DMS114 treated with DMSO at 0.1 percent for 48 hours (cell line): ENCODE measurements around the gene MELK.
"Not testable (repeated sequence)": the region's sequence is repeated elsewhere in the genome, so short reads cannot be mapped to it uniquely, and the experiment has no call there.

Source experiments
- DNase-seq: peaks from one replicate; lab custom pipeline; 2025; ENCODE audit not compliant: unreplicated experiment; lab: John Stamatoyannopoulos, UW

Gene MELK

DNA sequence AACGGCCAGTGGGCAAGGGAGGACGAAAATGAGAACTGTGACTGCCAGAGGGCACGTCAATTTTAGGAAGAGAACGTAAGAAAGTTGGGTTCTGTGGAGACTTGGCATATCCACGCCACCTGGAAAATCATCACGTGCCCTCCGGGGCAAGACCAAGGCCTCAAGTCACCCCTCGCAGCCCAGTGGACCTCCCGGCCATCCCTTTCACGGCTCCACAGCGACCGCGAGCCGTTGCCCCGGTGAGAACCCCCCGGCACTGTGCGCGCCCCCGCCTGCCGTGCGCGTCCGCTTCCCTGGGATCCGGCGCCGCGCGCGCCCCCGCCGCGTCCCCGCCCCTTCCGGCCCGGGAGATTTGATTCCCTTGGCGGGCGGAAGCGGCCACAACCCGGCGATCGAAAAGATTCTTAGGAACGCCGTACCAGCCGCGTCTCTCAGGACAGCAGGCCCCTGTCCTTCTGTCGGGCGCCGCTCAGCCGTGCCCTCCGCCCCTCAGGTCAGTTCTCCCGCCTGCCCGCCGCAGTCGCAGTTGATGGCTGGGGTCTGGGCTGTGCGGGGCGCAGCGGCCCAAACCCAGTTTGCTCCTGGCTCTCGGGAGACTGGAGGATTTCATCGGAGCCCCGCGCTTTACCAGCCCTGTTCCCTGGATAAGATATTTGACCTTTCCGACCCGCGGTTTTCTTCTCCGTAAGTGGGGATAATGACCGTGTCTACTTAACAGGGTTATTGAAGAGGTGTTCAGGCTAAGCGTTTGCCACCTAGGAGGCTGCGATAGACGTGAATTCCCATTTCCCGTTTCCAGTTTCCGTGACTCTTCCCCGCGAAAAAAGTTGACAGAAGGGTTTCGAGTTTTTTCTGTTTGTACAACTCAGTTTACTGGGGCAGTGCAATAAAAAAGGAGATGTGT lies at the start of gene MELK:
Gene MELK (plus strand): TSS at position 381 of the 904 bp plus-strand sequence. CDS start 8,787 bp downstream, outside the sequence.
- DNase-seq, result peak; percentile 56

DNA sequence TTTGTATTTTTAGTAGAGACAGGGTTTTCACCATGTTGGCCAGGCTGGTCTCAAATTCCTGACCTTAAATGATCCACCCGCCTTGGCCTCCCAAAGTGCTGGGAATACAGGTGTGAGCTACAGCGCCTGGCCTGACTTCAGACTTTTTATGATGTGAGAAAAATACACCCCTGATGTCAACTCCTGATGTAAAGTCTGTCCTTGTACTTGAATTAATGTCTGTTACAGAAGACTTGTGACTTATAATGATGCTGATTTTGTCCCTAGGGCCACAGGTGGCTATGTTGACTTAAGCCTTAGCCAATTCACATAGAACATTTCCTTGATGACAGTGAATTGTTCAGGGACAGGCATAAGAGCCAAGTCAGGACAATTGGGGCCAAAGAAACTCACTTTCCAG lies 42.5 kb upstream of the MELK start:
- DNase-seq, result no peak

DNA sequence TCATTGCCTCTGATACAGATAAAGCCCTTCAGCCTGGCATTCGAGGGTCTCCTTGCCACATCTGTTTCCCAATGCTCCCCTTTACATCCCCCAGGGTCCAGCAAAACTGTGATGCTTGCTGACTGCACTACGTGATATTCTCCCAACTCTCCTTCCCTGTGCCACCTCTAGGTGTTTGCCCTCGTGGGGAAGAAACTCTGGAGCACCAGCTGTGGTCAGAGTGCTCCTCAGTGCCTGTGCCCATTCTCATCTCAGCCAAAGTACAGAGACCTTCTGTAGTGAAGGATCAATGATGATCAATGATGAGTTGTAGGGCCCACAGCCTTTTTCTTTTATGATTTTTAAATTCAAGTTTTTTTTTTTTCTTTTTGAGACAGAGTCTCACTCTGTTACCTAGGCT lies 40.3 kb upstream of the MELK start:
- no peak for DNase-seq

DNA sequence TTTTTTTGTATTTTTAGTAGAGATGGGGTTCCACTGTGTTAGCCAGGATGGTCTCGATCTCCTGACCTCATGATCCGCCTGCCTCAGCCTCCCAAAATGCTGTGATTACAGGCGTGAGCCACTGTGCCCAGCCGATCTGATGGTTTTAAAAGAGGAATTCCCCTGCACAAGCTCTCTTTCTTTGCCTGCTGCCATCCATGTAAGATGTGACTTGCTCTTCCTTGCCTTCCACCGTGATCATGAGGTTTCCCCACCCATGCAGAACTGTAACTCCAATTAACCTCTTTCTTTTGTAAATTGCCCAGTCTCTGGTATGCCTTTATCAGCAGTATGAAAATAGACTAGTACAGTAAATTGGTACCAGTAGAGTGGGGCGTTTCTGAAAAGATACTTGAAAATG lies 39.0 kb upstream of the MELK start:
- not testable (repeated sequence) for DNase-seq

DNA sequence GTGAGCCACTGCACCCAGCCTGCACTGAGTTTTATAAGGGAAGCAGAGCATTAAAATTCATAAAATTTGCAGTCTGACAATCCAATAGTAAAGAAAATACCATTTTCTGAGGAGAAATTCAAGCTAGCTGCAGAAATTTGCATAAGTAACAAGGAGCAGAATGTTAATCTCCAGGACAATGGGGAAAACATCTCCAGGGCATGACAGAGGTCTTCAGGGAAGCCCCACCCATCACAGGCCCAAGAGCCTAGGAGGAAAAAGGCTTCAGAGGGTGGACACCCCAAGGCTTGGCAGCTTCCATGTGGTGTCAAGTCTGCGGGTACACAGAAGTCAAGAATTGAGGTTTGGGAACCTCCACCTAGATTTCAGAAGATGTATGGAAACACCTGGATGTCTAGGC lies 37.6 kb upstream of the MELK start:
- no peak for DNase-seq

DNA sequence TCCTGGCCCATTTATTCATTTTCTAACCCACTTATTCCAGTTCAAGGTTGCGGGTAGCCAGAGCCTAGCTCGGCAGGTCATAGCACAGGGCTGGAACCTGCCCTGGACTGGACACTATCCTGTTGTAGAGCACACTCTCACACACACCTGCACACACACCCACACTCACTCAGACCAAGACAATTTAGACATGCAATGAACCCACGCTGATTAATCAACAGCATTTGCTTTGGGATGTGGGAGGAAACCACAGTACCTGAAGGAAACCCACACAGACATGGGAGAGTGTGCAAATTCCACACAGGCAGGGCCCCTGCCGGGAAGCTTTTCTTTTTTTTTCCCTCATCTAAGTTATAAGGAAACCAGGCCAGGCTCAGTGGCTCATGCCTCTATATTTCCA lies 34.8 kb upstream of the MELK start:
- DNase-seq, result no peak

DNA sequence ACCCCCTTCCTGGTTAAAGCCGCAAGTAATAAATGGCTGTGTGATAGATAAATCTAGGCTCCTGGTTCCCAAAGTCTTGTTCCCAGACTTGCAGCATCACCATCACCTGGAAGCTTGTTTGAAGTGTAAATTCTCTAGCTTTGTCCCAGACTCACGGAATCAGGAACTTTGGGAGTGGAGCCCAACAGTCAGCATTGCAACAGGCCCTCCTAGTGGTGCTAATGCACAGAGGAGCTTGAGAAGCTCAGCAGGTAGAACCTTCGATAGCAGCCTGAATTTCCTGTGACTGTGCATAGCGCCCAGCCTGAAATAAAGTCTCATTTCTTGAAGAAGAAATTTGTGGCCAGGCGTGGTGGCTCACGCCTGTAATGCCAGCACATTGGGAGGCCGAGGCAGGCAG lies 30.3 kb upstream of the MELK start:
- no peak for DNase-seq

DNA sequence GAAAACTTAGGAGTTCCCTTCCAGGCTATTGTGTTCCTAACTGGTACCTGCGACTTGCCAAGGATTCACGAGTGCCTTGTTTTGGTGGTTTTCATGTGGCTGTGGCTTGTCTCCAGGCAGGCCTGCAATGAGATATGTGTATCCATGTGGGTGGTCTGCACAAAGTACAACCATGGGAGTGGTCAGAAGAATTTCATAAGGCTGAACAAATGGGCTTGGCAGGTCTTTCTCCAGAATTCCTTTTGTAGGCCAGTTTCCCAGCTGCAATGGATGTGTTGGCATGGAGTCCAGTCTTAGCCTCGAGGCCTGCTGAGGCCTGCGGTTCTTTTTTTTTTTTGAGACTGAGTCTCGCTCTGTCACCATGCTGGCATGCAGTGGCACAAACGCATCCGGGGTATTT lies 28.8 kb upstream of the MELK start:
- DNase-seq, result no peak

DNA sequence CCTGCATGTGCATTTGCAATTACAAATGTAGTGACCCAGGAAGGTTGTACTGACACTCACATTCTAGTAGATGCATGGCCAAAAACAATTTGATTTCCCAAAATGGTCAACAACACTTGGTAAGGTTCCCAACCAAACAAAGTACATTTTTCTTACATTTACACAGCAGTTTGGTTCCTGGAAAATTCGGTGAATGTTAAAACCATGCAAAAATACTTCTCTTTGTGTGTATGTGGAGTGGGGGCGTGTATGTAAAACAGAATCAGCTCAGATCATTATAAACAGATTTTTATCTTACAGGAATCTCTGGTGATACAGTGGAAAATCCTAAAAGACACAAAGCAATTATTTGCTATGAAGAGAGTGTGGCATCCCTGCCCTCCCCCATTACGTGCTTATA lies 25.1 kb upstream of the MELK start:
- no peak for DNase-seq

DNA sequence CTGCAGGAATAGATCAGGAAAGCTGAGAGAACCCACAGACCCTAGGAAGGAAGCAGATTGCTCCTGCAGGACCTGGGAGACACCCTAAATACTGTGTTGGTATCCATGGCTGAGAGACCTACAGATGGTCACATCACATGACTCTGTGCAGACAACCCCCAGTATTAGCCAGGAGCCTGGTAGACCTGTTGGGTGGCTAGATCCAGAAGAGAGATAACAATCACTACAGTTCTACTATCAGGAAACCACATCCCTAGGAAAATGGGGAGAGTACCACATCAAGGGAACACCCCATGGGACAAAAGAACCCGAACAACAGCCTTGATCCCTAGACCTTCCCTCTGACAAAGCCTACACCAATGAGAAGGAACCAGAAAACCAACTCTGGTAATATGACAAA lies 24.2 kb upstream of the MELK start:
- DNase-seq, result no peak

DNA sequence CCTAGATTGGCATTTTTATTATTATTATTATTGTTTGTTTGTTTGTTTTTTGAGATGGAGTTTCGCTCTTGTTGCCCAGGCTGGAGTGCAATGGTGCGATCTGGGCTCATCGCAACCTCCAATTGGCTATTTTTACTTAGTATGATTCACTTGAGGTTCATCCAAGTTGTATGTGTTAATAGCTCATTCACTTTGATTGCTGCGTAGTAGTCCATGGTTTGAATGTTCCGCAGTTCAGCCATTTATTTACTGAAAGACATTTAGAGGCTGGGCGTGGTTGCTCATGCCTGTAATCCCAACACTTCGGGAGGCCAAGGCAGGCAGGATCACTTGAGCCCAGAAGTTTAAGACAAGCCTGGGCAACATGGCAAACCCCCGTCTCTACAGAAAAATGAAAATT lies 22.6 kb upstream of the MELK start:
- no peak for DNase-seq

DNA sequence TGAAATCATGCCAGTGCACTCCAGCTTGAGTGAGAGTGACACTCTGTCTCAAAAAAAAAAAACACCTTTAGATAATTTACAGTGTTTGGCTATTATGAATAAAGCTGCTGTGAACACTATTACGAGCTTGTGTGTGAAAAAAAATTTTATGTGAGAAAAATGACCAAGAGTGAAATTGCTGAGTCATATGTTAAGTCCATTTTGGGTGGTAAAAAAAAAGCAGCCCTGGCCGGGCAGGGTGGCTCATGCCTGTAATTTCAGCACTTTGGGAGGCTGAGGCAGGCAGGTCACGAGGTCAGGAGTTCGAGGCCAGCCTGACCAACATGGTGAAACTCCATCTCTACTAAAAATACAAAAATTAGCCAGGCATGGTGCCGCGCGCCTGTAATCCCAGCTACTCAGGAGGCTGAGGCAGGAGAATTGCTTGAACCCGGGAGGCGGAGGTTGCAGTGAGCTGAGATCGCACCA lies 22.0 kb upstream of the MELK start:
- not testable (repeated sequence) for DNase-seq

DNA sequence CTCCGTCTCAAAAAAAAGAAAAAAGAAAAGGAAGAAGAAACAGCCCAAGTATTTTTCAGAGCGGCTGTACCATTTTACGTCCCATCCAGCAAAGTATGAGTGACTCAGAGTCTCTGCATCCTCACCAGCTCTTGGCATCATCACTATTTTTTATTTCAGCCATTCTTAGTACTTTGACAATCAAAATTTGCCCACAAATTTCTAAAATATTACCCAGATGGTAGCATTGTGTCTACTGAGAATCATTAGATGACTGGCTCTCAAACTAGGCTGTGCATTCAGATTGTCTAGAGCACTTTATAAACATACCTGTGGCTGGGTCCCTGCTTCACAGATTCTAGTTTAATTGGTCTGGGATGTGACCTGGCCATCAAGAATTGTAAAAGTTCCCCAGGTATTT lies 21.6 kb upstream of the MELK start:
- no peak for DNase-seq

DNA sequence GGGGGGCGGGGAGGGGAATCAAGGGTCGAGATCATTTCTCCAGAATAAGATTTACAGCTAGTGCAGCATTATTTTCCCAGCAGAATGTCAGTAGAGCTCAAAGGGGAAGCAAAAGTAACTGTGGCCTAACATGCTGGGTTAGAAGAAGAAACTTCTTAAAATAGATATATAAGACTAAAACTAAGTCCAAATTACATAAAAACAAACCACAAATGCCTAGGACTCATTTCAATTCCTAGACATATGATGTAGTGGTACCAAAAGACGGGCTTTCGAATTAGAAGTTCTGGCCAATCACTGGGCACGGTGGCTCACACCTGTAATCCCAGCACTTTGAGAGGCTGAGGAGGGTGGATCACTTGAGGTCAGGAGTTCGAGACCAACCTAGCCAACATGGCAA lies 20.8 kb upstream of the MELK start:
- no peak for DNase-seq

DNA sequence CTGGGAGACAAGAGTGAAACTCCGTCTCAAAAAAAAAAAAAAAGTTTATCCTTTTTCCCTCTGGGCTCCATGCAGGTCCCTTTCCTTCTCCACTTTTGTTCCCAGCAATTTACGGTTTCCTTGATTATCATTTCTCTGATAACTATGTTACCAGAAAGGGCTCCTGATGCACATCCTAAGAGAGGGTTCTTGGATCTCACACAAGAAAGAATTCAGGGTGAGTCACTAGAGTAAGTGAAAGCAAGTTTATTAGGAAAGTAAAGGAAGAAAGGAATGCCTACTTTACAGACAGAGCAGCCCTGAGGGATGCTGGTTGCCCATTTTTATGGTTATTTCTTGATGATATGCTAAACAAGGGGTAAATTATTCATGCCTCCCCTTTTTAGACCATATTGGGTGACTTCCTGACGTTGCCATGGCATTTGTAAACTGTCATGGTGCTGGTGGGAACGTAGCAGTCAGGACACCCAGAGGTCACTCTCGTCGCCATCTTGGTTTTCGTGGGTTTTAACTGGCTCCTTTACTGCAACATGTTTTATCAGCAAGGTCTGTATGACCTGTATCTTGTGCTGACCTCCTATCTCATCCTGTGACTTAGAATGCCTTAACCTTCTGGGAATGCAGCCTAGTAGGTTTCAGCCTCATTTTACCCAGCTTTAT lies 13.5 kb upstream of the MELK start:
- no peak for DNase-seq

DNA sequence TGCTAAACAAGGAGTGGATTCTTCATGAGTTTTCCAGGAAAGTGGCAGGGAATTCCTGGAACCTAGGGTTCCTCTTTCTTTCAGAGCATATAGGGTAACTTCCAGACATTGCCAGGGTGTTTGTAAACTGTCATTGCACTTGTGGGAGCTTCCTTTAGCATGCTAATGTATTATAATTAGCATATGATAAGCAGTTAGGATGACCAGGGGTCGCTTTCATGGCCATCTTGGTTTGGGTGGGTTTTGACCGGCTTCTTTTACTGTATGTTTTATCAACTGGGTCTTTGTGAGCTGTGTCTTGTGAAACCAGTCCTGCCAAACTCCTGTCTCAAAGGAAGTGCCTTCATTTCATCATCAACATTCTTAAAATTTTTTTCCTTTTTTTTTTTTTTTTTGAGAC lies 11.9 kb upstream of the MELK start:
- DNase-seq, result no peak

DNA sequence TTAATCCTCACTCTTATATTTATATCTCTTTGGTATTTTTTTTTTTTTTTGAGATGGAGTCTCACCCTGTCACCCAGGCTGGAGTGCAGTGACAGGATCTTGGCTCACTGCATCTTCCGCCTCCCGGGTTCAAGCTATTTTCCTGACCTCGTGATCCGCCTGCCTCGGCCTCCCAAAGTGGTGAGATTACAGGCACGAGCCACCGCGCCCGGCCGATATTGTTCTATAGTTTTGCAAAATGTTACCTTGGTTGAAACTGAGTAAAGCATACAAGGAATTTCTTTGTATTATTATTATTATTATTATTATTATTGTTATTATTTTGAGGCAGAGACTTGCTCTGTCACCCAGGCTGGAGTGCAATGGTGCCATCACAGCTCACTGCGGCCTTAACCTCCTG lies 9.9 kb upstream of the MELK start:
- not testable (repeated sequence) for DNase-seq

DNA sequence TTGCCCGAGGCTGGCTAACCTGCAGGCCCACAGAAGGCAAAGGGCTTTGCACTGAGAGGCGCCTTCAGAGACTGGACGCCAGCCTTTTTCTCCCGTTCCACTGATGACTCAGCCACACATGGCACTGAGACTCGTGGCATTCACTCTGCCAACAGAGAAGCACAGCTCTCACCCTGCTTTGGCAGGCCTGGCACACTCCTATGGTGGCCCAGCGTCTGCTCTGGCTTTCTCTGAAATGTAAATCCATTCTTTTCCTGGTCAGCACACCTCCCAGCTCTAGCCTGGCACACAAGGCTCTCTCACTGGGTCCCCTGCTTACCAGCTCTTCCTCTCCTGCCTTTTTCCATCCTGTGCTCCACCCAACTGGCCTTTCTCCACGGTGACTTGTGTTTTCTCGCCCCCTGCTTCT lies 5.9 kb upstream of the MELK start:
- DNase-seq, result no peak

DNA sequence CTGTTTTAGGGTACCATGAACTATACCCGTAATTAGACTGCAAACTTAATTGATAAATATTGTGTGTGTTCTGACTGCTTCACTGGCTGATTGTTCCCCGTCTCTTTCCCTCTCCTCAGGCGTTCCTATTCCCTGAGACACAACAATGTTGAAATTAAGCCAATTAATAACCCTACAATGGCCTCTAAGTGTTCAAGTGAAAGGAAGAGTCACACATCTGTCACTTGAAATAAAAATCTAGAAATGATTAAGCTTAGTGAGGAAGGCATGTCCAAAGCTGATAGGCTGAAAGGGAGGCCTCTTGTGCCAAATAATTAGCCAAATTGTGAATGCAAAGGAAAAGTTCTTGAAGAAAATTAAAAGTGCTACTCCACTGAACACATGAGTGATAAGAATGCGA lies 4.0 kb upstream of the MELK start:
- not testable (repeated sequence) for DNase-seq

DNA sequence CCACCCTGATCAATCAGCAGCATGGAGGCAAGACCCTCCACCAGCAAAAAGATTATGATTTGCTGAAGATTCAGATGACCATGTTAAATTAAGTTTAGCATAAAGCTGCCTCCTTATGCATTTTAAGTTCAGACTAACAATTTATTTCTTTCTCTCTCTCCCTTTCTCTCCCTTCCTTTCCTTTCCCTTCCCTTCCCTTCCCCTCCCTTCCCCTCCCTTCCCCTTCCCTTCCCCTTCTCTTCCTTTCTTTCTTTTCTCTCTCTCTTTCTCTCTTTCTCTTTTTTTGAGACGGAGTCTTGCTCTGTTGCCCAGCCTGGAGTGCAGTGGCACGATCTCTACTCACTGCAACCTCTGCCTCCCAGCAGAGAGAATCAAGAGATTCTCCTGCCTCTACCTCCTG lies 1.4 kb upstream of the MELK start:
- DNase-seq, result no peak

DNA sequence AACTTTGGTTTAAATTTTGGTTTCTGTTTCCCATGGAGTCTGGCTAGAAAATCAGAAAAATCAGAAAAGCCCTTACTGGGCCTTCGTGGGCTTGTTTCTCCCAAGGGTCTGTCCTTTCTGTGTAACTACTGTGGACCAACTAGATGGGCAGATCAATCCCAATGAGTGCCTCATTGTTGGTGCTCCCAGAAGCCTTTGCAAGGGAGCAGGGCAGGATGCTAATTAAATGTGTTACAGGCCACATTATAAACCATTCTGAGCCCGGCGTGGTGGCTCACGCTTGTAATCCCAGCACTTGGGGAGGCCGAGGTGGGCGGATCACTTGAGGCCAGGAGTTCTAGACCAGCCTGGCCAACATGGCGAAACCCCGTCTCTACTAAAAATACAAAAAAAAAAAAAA lies 1.4 kb downstream of the MELK start:
- not testable (repeated sequence) for DNase-seq

DNA sequence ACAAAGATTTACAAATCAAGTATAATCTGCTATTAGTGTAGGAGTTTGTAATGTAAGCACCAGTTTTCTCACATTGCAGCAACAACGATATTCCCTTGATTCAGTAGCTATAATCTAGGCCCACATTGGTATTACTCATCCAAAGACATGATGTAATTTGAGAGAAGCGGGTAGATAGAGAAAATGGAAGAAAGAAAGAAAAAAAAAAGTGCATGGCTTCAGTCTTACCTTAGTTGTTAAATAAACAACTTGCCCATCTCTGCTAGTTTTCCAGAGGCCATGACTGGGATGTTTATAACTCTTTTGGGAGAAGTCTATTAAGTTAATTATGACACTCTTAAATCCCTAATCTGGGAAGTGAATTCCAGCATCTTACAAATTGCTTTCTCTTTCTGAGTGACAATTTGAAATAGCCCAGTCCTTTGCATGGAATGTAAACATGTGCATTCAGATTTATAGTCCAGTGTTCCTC lies 2.8 kb downstream of the MELK start:
- DNase-seq, result peak; percentile 20
